Mucosa of stomach (tissue), 1 donor: ENCODE results near the gene CENPO.

ENCODE experiments used
- H3K27me3 ChIP-seq: one replicate; pipeline ENCODE4 v1.7.0; 2013; ENCODE audit warnings: mild to moderate bottlenecking, low read length; ENCODE audit not compliant: control insufficient read depth, insufficient read depth
- H3K36me3 ChIP-seq: one replicate; pipeline ENCODE4 v1.7.0; 2013; ENCODE audit warnings: low read length; ENCODE audit not compliant: control insufficient read depth, insufficient read depth
- H3K4me1 ChIP-seq: one replicate; pipeline ENCODE4 v1.7.0; 2013; ENCODE audit warnings: mild to moderate bottlenecking, low read length; ENCODE audit not compliant: control insufficient read depth, insufficient read depth
- H3K4me3 ChIP-seq: one replicate; pipeline ENCODE4 v1.7.0; 2013; ENCODE audit warnings: low read length
- H3K9ac ChIP-seq: one replicate; pipeline ENCODE4 v1.7.0; 2013; ENCODE audit warnings: mild to moderate bottlenecking, low read length, moderate library complexity
- H3K9me3 ChIP-seq: one replicate; pipeline ENCODE4 v1.7.0; 2013; ENCODE audit warnings: mild to moderate bottlenecking, low read length, moderate library complexity; ENCODE audit not compliant: control insufficient read depth
- donor health status: Pancreatic carcinoma.

The CENPO gene

GRCh38 chr2:24836706-24837105, 43.5 kb downstream of the CENPO start:
- H3K9ac ChIP-seq = no peak overlapping the region
- no peaks in the 10 kb centered on the region for H3K36me3 ChIP-seq
- H3K27me3 ChIP-seq = no peaks in the 10 kb centered on the region

GRCh38 chr2:24837996-24838513, 44.8 kb downstream of the CENPO start:
- Histone ChIP-seq H3K9ac (no peak overlapping the region), H3K36me3 (no peaks in the 10 kb centered on the region), H3K4me3 (no peak overlapping the region), H3K9me3 (no peaks in the 10 kb centered on the region), H3K27me3 (no peaks in the 10 kb centered on the region), H3K4me1 (no peaks in the 10 kb centered on the region)

More at GRCh38 chr2:24836706-24837105, 43.5 kb downstream of the CENPO start:
- H3K9me3 ChIP-seq = no peaks in the 10 kb centered on the region
- H3K4me3 ChIP-seq = no peak overlapping the region
- no peaks in the 10 kb centered on the region for H3K4me1 ChIP-seq

DNA sequence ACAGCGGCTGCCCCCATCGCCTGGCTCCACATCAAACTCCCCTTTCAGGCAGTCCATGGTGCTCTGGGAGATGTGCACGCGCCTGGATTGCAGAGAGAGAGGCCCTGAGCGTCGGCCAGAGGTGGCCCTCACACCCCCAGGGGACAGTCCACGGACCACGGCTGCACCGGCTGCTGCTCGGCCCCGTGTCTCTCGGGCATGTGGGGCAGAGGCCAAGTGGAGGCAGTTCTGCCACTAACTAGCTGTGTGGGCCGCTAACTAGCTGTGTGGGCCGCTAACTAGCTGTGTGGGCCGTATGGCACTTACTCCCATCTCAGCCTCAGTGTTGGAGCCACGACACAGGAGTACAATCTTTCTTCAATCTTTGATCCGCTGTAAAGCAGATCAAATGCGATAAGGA, 45.3 kb downstream of the CENPO start:
- Histone ChIP-seq H3K4me1 (no peaks in the 10 kb centered on the region), H3K4me3 (no peak overlapping the region), H3K27me3 (no peaks in the 10 kb centered on the region), H3K9ac (no peak overlapping the region), H3K9me3 (no peaks in the 10 kb centered on the region), H3K36me3 (no peaks in the 10 kb centered on the region)

DNA sequence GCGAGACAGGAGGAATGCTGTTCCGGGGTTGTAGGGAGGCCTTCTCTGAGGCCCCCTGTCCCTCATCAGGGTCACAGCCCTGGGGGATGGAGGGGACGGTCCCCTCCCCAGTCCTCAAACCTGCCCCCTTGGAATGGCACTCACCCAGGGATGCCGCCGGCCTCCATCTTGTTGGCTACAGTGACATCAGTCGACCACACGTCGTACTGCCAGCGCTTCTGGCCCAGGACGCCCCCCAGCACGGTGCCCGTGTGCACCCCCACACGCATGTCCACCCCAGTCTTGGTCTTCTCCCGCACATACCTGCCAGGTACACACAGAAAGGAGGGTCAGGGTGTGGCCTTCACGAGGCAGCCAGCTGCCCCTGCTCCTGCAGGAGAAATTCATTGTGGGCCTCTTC, 46.5 kb downstream of the CENPO start:
- H3K36me3 ChIP-seq = no peaks in the 10 kb centered on the region
- H3K27me3 ChIP-seq = no peaks in the 10 kb centered on the region
- H3K4me3 ChIP-seq = no peak overlapping the region
- no peaks in the 10 kb centered on the region for H3K4me1 ChIP-seq
- no peaks in the 10 kb centered on the region for H3K9me3 ChIP-seq
- no peak overlapping the region for H3K9ac ChIP-seq

DNA sequence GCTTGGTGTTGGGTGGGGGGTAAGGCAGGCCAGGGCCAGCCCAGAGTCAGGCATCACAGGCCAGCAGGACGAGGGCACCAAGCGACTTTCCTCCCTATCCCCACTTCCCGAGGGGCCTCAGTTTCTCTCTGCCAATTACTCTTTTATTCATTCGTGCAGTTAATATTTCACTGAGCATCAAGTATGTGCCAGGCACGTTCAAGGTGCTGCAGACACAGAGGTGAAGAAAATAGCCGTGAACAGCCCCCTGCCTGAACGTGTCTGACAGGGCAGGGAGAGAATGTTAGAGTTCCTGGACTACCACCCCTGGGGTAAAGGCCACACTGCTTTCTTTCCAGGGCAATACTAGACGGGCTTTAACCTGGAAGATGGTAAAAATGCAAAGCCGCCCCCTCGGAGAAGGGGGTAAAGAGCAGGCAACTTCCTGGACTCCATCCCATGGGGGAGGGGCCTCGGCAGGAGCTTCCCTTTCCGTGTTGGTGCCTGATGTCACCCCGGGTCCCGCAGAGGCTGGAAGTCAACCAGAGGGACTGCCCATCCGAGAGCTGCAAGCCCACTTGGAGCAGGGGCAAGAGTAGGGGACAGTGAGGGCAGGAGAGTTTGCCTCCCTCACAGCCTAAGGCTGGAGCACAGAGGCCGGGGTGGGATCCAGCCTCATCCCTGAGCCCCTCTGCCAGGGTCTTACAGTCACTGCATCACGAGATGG, 47.1 kb downstream of the CENPO start:
- Histone ChIP-seq H3K27me3 (no peaks in the 10 kb centered on the region), H3K9me3 (no peaks in the 10 kb centered on the region), H3K4me1 (no peaks in the 10 kb centered on the region), H3K4me3 (no peak overlapping the region), H3K9ac (no peak overlapping the region), H3K36me3 (no peaks in the 10 kb centered on the region)

DNA sequence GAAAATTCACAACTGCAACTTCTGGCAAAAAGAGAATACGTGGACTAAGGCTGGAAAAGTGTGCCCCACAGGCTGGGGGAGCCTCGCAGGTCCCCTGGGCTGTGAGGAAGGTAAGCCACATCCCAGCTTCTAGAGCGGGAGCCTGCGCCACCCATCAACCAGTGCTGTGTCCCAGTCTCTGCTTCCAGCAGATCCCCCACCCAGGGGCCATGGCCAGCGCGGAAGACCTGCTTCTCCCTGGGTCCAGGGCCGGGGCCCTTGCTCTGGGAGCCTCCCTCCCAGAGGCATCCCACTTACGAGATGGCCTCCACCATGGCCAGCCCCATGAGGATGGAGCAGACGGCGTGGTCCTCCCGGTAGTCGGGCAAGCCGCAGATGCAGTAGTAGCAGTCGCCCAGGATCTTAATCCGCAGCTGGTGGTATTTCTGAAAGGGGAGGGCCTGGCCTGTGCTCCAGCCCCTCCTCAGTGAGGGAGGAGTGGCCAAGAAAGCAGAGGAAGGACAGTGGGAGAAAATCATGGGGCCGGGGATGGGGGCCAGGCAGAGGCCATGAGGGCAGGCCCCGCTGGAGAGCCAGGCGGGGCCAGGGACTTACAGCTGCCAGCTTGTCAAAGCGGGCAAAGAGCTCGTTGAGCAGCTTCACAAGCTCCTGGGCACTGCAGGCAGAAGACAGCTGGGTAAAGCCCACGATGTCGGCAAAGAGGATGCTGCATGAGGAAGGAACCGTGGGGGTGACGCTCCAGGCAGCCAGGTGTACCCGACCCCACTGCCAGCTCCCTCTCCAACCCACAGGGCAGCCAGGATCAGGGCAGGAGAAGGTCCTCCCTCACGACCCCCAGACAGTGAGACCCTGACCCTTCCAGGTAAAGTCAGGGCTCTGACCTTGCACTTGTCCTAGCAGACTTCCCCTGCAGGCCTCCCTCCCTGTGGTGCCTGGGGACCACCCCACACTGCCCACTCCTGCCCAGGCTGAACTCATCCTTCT, 48.0 kb downstream of the CENPO start:
- no peak overlapping the region for H3K9ac ChIP-seq
- no peaks in the 10 kb centered on the region for H3K4me1 ChIP-seq
- H3K9me3 ChIP-seq = no peaks in the 10 kb centered on the region
- no peaks in the 10 kb centered on the region for H3K36me3 ChIP-seq
- H3K27me3 ChIP-seq = no peaks in the 10 kb centered on the region
- no peak overlapping the region for H3K4me3 ChIP-seq

DNA sequence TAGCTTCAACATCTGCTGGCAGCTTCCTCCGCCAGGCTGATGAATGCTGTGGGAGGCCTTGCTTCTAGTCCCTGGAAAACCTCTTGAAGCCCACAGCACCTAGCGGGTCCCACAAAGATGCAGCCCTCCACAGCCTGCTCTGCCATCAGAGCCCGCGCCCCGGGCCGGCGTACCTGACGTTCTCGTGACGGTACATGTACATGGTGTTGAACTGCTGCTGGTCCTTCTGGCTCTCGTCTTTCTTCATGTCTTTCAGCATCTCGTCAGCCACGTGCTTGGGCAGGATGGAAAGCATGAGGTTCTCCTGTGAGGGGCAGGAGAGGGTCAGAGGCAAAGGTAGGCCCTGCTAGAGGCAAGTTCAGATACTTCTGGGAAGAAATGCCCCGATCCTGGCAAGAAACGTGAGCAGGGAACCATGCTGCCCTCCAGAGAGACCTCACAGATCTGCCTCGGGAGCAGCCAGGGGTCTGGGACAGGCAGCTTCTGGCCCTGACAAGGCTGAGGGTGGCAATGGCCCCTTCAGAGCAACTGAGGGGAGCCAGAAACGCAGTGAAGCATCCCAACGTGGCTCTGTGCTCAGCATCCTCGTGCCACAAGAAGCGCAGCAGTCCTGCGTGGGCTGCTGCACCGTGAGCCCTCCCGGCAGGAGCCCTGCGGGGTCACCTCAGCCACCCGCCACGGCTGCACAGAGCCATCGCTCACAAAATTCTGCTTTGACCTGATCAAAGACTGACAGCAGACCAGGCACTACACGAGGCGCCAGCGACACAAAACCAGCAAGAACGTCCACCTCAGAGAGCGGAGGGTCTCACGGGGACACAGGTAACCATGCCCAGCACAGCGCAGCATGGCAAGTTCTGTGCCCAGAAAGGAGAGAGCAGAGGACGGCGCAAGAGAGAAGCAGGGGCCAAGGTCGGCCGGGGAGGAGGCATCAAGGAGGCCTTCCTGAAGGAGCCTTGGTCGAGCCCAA, 49.1 kb downstream of the CENPO start:
- no peaks in the 10 kb centered on the region for H3K9me3 ChIP-seq
- no peak overlapping the region for H3K4me3 ChIP-seq
- H3K27me3 ChIP-seq = no peaks in the 10 kb centered on the region
- H3K36me3 ChIP-seq = no peaks in the 10 kb centered on the region
- H3K4me1 ChIP-seq = no peaks in the 10 kb centered on the region
- no peak overlapping the region for H3K9ac ChIP-seq

DNA sequence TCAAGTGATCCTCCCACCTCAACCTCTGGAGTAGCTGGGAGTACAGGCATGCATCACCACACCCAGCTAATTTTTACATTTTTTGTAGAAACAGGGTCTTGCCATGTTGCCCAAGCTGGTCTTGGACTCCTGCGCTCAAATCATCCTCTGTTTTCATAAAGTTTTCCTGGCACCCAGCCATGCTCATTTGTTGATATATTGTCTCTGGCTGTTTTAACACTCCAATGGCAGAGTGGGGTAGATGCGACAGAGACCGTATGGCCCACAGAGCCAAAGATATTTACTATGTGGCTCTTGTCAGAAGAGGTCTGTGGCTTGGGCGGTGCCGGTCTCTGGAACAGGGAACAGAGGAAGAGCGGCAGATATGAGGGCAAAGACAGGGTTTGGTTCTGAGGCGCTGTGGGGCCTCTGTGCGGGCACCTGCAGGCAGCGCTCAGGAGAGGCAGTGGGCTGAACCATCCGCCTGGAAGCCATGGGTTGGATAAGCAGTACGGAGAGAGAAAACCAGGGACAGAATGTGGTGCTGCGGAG, 50.2 kb downstream of the CENPO start:
- H3K4me1 ChIP-seq = no peaks in the 10 kb centered on the region
- H3K9ac ChIP-seq = no peak overlapping the region
- no peaks in the 10 kb centered on the region for H3K9me3 ChIP-seq
- H3K36me3 ChIP-seq = no peaks in the 10 kb centered on the region
- no peak overlapping the region for H3K4me3 ChIP-seq
- no peaks in the 10 kb centered on the region for H3K27me3 ChIP-seq

GRCh38 chr2:24844023-24844685, 50.9 kb downstream of the CENPO start:
- Histone ChIP-seq H3K9me3 (no peaks in the 10 kb centered on the region), H3K9ac (no peak overlapping the region), H3K4me3 (no peak overlapping the region), H3K36me3 (no peaks in the 10 kb centered on the region), H3K27me3 (no peaks in the 10 kb centered on the region), H3K4me1 (no peaks in the 10 kb centered on the region)

DNA sequence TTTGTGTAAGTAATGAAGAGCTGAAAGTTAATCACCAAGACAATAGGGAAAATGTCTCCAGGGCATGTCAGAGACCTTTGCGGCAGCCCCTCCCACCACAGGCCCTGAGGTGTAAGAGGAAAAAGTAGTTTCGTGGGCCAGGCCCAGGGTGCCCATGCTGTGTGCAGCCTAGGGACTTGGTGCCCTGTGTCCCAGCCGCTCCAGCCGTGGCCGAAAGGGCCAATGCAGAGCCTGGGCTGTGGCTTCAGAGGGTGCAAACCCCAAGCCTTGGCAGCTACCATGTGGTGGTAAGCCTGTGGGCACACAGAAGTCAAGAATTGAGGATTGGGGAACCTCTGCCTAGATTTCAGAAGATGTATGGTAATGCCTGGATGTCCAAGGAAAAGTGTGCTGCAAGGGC, 52.5 kb downstream of the CENPO start:
- H3K4me3 ChIP-seq = no peak overlapping the region
- no peaks in the 10 kb centered on the region for H3K4me1 ChIP-seq
- H3K9ac ChIP-seq = no peak overlapping the region
- no peaks in the 10 kb centered on the region for H3K9me3 ChIP-seq
- H3K27me3 ChIP-seq = no peaks in the 10 kb centered on the region
- H3K36me3 ChIP-seq = no peaks in the 10 kb centered on the region

DNA sequence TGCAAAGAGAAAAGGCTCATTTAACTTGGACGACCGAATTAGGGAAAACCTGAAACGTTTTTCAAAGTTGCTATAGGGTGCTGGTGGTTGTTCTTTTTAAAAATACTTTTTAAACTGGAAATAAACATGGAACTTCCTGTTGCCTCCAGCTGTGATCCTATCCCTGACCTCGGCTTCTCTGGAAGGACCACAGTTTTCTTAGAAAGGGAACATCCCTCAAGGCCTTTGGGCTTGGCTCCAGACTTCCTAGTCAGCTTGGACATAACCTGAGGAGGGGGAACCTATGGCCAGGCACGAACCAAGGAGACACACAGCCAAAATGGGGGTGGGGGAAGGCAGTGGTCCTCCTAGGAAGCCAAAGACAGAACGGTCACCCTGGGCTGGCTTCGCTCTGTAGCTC, 57.7 kb downstream of the CENPO start:
- H3K36me3 ChIP-seq = no peaks in the 10 kb centered on the region
- no peak overlapping the region for H3K9ac ChIP-seq
- no peak overlapping the region for H3K4me3 ChIP-seq
- H3K27me3 ChIP-seq = no peaks in the 10 kb centered on the region
- H3K9me3 ChIP-seq = no peaks in the 10 kb centered on the region
- no peaks in the 10 kb centered on the region for H3K4me1 ChIP-seq
